Endothelial cell of umbilical vein (primary cell): ENCODE data around the gene UNCX. TPM values are rescaled to one million over a fixed set of nuclear protein-coding genes. Genes with fewer than 3 reads are reported as not detected.

ENCODE experiments used
- BruUV-seq: library from RNA; stranded (reverse); fragments of 400-500 nt; replicated peaks from 2 replicates; lab custom pipeline; 2021; lab: Mats Ljungman, UMichigan
- CTCF ChIA-PET: fragments of 300-600, 350-600 bp; sonication (Branson Sonifier 250); formaldehyde crosslinking; loops from one replicate; lab custom pipeline; 2021; ENCODE audit warnings: antibody characterized with exemption, inconsistent platforms; lab: Charles Lee
- POLR2A ChIA-PET: fragments of 300-600, 350-600 bp; sonication (Branson Sonifier 250); formaldehyde crosslinking; loops from one replicate; lab custom pipeline; 2021; ENCODE audit warnings: antibody characterized with exemption, inconsistent platforms; lab: Charles Lee
- DNase-seq: peaks from one replicate; pipeline ENCODE4 v3.0.0-alpha.2; 2011; ENCODE audit warnings: low read depth, low spot score
- FAIRE-seq: peaks from 2 replicates; lab custom pipeline; 2011; peaks lifted over from hg19 to GRCh38; lab: Jason Lieb, UNC
- H2AFZ ChIP-seq: 2 replicates; pipeline ENCODE4 v1.6.0; 2012; ENCODE audit warnings: low read depth, low read length, control low read depth, inconsistent platforms
- H3K27ac ChIP-seq: 2 replicates; pipeline ENCODE4 v1.5.1; 2011; ENCODE audit warnings: low read depth, mild to moderate bottlenecking, control low read depth, low read length, moderate library complexity; ENCODE audit not compliant: insufficient read depth
- H3K27me3 ChIP-seq, 2 experiments: 2 replicates each; pipeline versions ENCODE4 v1.6.0 to v1.6.1; 2011; ENCODE audit warnings: low read length in 2 of 2, mixed read lengths in 1 of 2; ENCODE audit not compliant: control insufficient read depth in 2 of 2, insufficient read depth in 2 of 2
- H3K36me3 ChIP-seq, 2 experiments: 2 replicates in 1 of 2; 3 replicates in 1 of 2; pipeline ENCODE4 v1.5.1; 2011; ENCODE audit warnings: low read length in 2 of 2, mild to moderate bottlenecking in 1 of 2, moderate library complexity in 1 of 2; ENCODE audit not compliant: control insufficient read depth in 2 of 2, insufficient read depth in 2 of 2; ENCODE audit errors: extremely low read depth in 1 of 2
- H3K4me1 ChIP-seq: 3 replicates; pipeline ENCODE4 v1.5.1; 2011; ENCODE audit warnings: mild to moderate bottlenecking, low read length; ENCODE audit not compliant: control insufficient read depth, insufficient read depth; ENCODE audit errors: extremely low read depth
- H3K4me2 ChIP-seq: 2 replicates; pipeline ENCODE4 v1.6.1; 2011; ENCODE audit warnings: low read length, control low read depth, mixed read lengths; ENCODE audit not compliant: insufficient read depth
- H3K4me3 ChIP-seq, 3 experiments: fragments of 200-600 bp in 1 of 3; sonication (generic), shearing (Covaris generic) in 1 of 3; replicated peaks in 1 of 3; 2 replicates each; pipeline ENCODE4 v1.5.1; 2011 to 2016; ENCODE audit warnings: control low read depth in 3 of 3, low read length in 3 of 3, mild to moderate bottlenecking in 2 of 3, inconsistent platforms in 1 of 3, low read depth in 1 of 3, moderate library complexity in 1 of 3; ENCODE audit not compliant: insufficient read depth in 1 of 3
- H3K79me2 ChIP-seq: 2 replicates; pipeline ENCODE4 v1.6.0; 2012; ENCODE audit warnings: low read length, inconsistent platforms; ENCODE audit not compliant: control insufficient read depth, insufficient read depth
- H3K9ac ChIP-seq: replicated peaks from 2 replicates; pipeline ENCODE3; 2011; ENCODE audit warnings: low read length, control low read depth; ENCODE audit not compliant: insufficient read depth; ENCODE audit errors: extremely low read depth
- H3K9me1 ChIP-seq: replicated peaks from 3 replicates; pipeline ENCODE4 v1.6.0; 2011; ENCODE audit warnings: mild to moderate bottlenecking, low read length; ENCODE audit not compliant: control insufficient read depth, insufficient read depth; ENCODE audit errors: extremely low read depth
- H3K9me3 ChIP-seq: replicated peaks from 2 replicates; pipeline ENCODE4 v1.5.1; 2012; ENCODE audit warnings: low read length, inconsistent platforms; ENCODE audit not compliant: control insufficient read depth, insufficient read depth
- H4K20me1 ChIP-seq: replicated peaks from 2 replicates; pipeline ENCODE3; 2011; ENCODE audit warnings: mild to moderate bottlenecking, low read length; ENCODE audit not compliant: control insufficient read depth, insufficient read depth; ENCODE audit errors: extremely low read depth
- EZH2 ChIP-seq: IDR thresholded peaks from 2 replicates; pipeline ENCODE4 v1.6.1; 2012; ENCODE audit warnings: borderline replicate concordance, low read depth, mild to moderate bottlenecking, moderate library complexity, low read length, inconsistent platforms; ENCODE audit not compliant: severe bottlenecking
- FOS ChIP-seq: IDR thresholded peaks from 2 replicates; pipeline ENCODE4 v1.6.1; 2011; ENCODE audit warnings: mild to moderate bottlenecking, low read length, moderate library complexity, borderline replicate concordance; ENCODE audit not compliant: insufficient read depth
- GATA2 ChIP-seq: IDR thresholded peaks from 2 replicates; pipeline ENCODE4 v1.7.0; 2011; ENCODE audit warnings: low read depth, mild to moderate bottlenecking, moderate library complexity, mixed read lengths, low read length; ENCODE audit not compliant: insufficient read length, insufficient read depth
- JUN ChIP-seq: IDR thresholded peaks from 2 replicates; pipeline ENCODE4 v1.6.1; 2011; ENCODE audit warnings: borderline replicate concordance, low read depth; ENCODE audit not compliant: insufficient read length, insufficient read depth
- MYC ChIP-seq: IDR thresholded peaks from one replicate; pipeline ENCODE4 v1.6.1; 2011; ENCODE audit warnings: mild to moderate bottlenecking, low read depth, low read length
- POLR2A ChIP-seq: IDR thresholded peaks from 2 replicates; pipeline ENCODE4 v1.6.1; 2012; ENCODE audit warnings: low read depth, mild to moderate bottlenecking, control low read depth, low read length
- POLR2AphosphoS5 ChIP-seq: IDR thresholded peaks from 2 replicates; pipeline ENCODE4 v1.6.1; 2012; ENCODE audit warnings: low read depth, mild to moderate bottlenecking, control low read depth, low read length, moderate library complexity; ENCODE audit not compliant: insufficient read depth
- dilution Hi-C: fragments of 300-500 bp; cut with MboI; formaldehyde crosslinking; loops from one replicate; pipeline ENCODE4 v1.15.0; 2019; ENCODE audit warnings: low sequenced_read_pairs; ENCODE audit not compliant: extremely low pct_ligation_motif_present
- intact Hi-C: fragments of 100-400 bp; cut with micrococcal nuclease; formaldehyde crosslinking; loops from one replicate; pipeline ENCODE4 v1.10.0; 2022
- polyA plus RNA-seq, 4 experiments: library from polyadenylated mRNA; depleted of rRNA in 3 of 4; stranded (reverse) in 3 of 4; unstranded in 1 of 4; fragments of >200 nt; gene quantifications; 2 replicates each; pipeline versions ENCODE4 v1.2.1 to v1.2.3, GENCODE V29; 2011 to 2012; ENCODE audit warnings: missing spikeins in 1 of 4
- total RNA-seq: library from RNA; stranded (reverse); gene quantifications from 2 replicates; pipeline ENCODE4 v1.2.3, GENCODE V29; 2021
- TF ChIP-seq, protein P1 (sequence below): IDR thresholded peaks from 2 replicates; pipeline ENCODE4 v1.6.1; 2011; ENCODE audit not compliant: insufficient read depth, insufficient read length
- TF ChIP-seq, protein P2 (sequence below), 2 donors: IDR thresholded peaks; 1 replicate in 1 of 2; 2 replicates in 1 of 2; pipeline ENCODE4 v1.5.1; 2011; ENCODE audit warnings: low read length in 2 of 2, mild to moderate bottlenecking in 2 of 2, moderate library complexity in 2 of 2, control low read depth in 1 of 2, inconsistent platforms in 1 of 2, low read depth in 1 of 2; ENCODE audit not compliant: insufficient read depth in 1 of 2; ENCODE audit errors: extremely low read depth in 1 of 2

The UNCX gene
- total and polyA plus RNA-seq, 2 donors (not counting 3 experiments of a cell fraction or from before 2014, with no cell fraction given), result not detected

DNA sequence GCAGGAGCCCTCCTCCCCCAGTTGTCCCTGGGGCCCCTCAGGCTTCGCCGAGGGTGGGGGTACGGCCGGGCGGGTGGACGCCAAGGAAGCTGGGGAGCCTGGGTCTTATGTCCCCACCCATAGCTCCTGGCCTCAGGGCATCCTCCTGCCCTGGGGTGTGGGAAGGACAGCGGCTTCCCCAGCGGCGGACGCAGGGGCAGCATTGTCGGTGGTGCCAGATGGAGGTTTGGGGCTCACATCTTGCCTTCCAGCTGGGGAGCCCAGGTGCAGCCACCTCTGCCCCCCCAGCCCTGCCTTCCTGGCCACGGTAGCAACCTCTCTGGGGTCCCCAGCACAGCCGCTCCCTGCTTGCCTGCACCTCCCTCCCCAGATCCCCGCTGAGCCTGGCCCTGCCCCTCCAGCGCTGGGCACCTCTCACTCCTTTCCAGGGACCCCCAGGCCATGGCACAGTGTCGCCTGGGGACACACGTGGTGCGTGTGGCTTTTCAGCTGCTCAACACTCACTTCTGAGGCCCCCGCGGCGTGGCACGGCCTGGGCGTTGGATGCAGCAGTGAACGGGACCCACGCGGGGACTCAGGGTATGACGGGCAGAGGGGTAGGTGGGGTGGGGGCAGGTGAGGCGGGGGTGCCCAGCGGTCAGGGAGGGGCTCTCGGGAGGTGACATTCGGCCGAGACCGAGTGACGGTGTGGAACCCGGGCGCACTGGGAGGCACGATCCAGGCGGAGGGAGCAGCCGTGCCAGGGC is 53.1 kb downstream of the UNCX start:
- ChIA-PET POLR2A (no interaction called here), CTCF (no interaction called here)
- Histone ChIP-seq H3K4me2 (no peak overlapping the region), H3K4me1 (no peaks in the 10 kb centered on the region), H2AFZ (no peak overlapping the region), H3K27ac (no peak overlapping the region), H3K36me3 (no peaks in the 10 kb centered on the region), H3K79me2 (no peaks in the 10 kb centered on the region), H4K20me1 (no peaks in the 10 kb centered on the region), H3K9me1 (no peaks in the 10 kb centered on the region), H3K4me3 (no peak overlapping the region), H3K9ac (no peak overlapping the region), H3K9me3 (no peaks in the 10 kb centered on the region), H3K27me3 (peaks cover 10 to 14% of the 10 kb centered on the region in 2 experiments)
- no peak for DNase-seq
- no TSS peak for BruUV-seq
- FAIRE-seq, result no peak
- intact Hi-C loops, result no loop called here
- dilution Hi-C loops, result no loop called here
- TF ChIP-seq GATA2 (no peak), JUN (no peak), POLR2AphosphoS5 (no peak), MYC (no peak), POLR2A (no peak), FOS (no peak), EZH2 (no peak)
- TF ChIP-seq, protein P1, sequence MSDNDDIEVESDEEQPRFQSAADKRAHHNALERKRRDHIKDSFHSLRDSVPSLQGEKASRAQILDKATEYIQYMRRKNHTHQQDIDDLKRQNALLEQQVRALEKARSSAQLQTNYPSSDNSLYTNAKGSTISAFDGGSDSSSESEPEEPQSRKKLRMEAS, result no peak
- TF ChIP-seq, protein P2, sequence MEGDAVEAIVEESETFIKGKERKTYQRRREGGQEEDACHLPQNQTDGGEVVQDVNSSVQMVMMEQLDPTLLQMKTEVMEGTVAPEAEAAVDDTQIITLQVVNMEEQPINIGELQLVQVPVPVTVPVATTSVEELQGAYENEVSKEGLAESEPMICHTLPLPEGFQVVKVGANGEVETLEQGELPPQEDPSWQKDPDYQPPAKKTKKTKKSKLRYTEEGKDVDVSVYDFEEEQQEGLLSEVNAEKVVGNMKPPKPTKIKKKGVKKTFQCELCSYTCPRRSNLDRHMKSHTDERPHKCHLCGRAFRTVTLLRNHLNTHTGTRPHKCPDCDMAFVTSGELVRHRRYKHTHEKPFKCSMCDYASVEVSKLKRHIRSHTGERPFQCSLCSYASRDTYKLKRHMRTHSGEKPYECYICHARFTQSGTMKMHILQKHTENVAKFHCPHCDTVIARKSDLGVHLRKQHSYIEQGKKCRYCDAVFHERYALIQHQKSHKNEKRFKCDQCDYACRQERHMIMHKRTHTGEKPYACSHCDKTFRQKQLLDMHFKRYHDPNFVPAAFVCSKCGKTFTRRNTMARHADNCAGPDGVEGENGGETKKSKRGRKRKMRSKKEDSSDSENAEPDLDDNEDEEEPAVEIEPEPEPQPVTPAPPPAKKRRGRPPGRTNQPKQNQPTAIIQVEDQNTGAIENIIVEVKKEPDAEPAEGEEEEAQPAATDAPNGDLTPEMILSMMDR (IDR thresholded peaks at IDR 0.05; ENCODE audit: extremely low read depth in 1 of 2, insufficient read depth in 1 of 2, low read depth in 1 of 2, low read length in 2 of 2), result no peak

Other genes with a start within 250 kb of the UNCX start
- gene CYP2W1, start 249.7 kb upstream of the UNCX start, total RNA-seq, result not detected in 2 replicates
- gene CYP2W1, start 249.7 kb upstream of the UNCX start, polyA plus RNA-seq, result not detected in 2 replicates
- 11.7 and 18.5 TPM in 2 replicates for gene GPR146, start 188.3 kb upstream of the UNCX start, total RNA-seq
- gene GPR146, start 188.3 kb upstream of the UNCX start, polyA plus RNA-seq, result 44.8 and 76.6 TPM in 2 replicates
- gene GPER1, start 144.8 kb upstream of the UNCX start, total RNA-seq, result 0.25 and 0.77 TPM in 2 replicates
- gene GPER1, start 144.8 kb upstream of the UNCX start, polyA plus RNA-seq, result 2.3 and 3.1 TPM in 2 replicates
- gene ZFAND2A, start 72.7 kb upstream of the UNCX start, total RNA-seq, result 20.6 and 31.8 TPM in 2 replicates
- gene ZFAND2A, start 72.7 kb upstream of the UNCX start, polyA plus RNA-seq, result 37.6 and 40.6 TPM in 2 replicates
- gene MICALL2, start 226.6 kb downstream of the UNCX start, total RNA-seq, result 46.3 and 58.7 TPM in 2 replicates
- 29.8 and 37.3 TPM in 2 replicates for gene MICALL2, start 226.6 kb downstream of the UNCX start, polyA plus RNA-seq